Measurements from ENCODE around the gene SLC25A15. TPM values are rescaled to one million over a fixed set of nuclear protein-coding genes. Genes with fewer than 3 reads are reported as not detected.
"Not testable (repeated sequence)": the region's sequence is repeated elsewhere in the genome, so short reads cannot be mapped to it uniquely, and the experiment has no call there.

The SLC25A15 gene
- total RNA-seq, 4 donors from 2014 or later, result 19.0 to 92.8 (median 75.5) TPM

DNA sequence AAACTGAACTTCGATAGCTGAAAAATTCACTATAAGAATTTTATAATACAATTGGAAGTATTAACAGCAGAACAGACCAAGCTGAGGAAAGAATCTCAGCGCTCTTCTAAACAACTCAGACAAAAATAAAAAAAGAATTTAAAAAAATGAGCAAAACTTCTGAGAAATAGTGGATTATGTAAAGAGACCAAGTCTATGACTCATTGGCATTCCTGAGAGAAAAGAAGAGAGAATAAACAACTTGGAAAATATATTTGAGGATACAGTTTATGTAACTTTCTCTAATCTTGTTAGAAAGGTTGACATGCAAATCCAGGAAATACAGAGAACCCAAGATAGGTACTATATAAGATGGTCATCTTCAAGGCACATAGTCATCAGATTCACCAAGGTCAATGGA, 25.4 kb downstream of the SLC25A15 start:
- DNase-seq, result no peak
- peaks cover 0 to 27% (median 0%) of the 10 kb centered on the region in 3 donors for H3K36me3 ChIP-seq
- TF ChIP-seq, protein P1, sequence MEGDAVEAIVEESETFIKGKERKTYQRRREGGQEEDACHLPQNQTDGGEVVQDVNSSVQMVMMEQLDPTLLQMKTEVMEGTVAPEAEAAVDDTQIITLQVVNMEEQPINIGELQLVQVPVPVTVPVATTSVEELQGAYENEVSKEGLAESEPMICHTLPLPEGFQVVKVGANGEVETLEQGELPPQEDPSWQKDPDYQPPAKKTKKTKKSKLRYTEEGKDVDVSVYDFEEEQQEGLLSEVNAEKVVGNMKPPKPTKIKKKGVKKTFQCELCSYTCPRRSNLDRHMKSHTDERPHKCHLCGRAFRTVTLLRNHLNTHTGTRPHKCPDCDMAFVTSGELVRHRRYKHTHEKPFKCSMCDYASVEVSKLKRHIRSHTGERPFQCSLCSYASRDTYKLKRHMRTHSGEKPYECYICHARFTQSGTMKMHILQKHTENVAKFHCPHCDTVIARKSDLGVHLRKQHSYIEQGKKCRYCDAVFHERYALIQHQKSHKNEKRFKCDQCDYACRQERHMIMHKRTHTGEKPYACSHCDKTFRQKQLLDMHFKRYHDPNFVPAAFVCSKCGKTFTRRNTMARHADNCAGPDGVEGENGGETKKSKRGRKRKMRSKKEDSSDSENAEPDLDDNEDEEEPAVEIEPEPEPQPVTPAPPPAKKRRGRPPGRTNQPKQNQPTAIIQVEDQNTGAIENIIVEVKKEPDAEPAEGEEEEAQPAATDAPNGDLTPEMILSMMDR (IDR thresholded peaks at IDR 0.05), result no peak
- no peak for TF ChIP-seq POLR2A (IDR thresholded peaks at IDR 0.05)

DNA sequence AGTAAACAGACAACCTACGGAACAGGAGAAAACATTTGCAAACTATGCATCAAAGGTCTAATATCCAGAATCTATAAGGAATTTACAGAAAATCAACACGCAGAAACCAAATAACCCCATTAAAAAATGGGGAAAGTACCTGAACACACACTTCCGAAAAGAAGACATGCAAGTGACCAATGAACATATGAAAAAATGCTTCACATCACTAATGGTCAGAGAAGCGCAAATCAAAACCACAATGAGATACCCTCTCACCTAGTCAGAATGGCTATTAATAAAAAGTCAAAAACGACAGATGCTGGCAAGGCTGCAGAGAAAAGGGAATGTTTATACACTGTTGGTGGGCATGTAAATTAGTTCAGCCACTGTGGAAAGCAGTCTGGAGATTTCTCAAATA, 29.5 kb downstream of the SLC25A15 start:
- no peaks in the 10 kb centered on the region for H3K9me3 ChIP-seq
- H3K4me3 ChIP-seq, result no peak overlapping the region
- no peaks in the 10 kb centered on the region for H3K4me1 ChIP-seq
- TF ChIP-seq, protein P1 (IDR thresholded peaks at IDR 0.05), result no peak
- TF ChIP-seq POLR2A (IDR thresholded peaks at IDR 0.05), result no peak
- no peak overlapping the region for H3K27ac ChIP-seq
- H3K36me3 ChIP-seq, result peaks cover 0 to 6% (median 0%) of the 10 kb centered on the region in 3 donors
- DNase-seq, result no peak
- H3K27me3 ChIP-seq, result no peaks in the 10 kb centered on the region

More for the DNA sequence above, 25.4 kb downstream of the SLC25A15 start:
- no peaks in the 10 kb centered on the region for H3K27me3 ChIP-seq
- no peaks in the 10 kb centered on the region for H3K9me3 ChIP-seq
- H3K4me1 ChIP-seq, result no peaks in the 10 kb centered on the region
- H3K27ac ChIP-seq, result no peak overlapping the region
- no peak overlapping the region for H3K4me3 ChIP-seq

- Histone ChIP-seq H3K36me3 (peaks cover 0 to 6% (median 0%) of the 10 kb centered on the region in 3 donors), H3K4me3 (no peak overlapping the region), H3K9me3 (no peaks in the 10 kb centered on the region), H3K27ac (no peak overlapping the region), H3K4me1 (no peaks in the 10 kb centered on the region), H3K27me3 (no peaks in the 10 kb centered on the region)
- TF ChIP-seq POLR2A (IDR thresholded peaks at IDR 0.05), result no peak
- DNase-seq, result no peak
Measured at GRCh38 chr13:40819797-40820315, 30.4 kb downstream of the SLC25A15 start.

DNA sequence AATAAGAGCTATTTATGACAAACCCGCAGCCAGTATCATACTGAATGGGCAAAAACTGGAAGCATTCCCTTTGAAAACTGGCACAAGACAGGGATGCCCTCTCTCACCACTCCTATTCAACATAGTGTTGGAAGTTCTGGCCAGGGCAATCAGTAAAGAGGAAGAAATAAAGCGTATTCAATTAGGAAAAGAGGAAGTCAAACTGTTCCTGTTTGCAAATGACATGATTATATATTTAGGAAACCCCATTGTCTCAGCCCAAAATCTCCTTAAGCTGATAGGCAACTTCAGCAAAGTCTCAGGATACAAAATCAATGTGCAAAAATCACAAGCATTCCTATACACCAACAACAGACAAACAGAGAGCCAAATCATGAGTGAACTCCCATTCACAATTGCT, 50.3 kb downstream of the SLC25A15 start:
- not testable (repeated sequence) for H3K27me3 ChIP-seq

DNA sequence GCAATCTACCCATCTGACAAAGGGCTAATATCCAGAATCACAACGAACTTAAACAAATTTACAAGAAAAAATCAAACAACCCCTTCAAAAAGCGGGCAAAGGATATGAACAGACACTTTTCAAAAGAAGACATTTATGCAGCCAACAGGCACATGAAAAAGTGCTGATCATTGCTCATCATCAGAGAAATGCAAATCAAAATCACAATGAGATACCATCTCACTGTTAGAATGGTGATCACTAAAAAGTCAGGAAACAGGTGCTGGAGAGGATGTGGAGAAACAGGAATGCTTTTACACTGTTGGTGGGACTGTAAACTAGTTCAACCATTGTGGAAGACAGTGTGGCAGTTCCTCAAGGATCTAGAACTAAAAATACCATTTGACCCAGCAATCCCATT, 51.5 kb downstream of the SLC25A15 start:
- H3K27me3 ChIP-seq, DNase-seq, H3K4me3 ChIP-seq, H3K4me1 ChIP-seq, H3K9me3 ChIP-seq, H3K36me3 ChIP-seq, H3K27ac ChIP-seq: not testable (repeated sequence)

More for the DNA sequence above, 50.3 kb downstream of the SLC25A15 start:
- not testable (repeated sequence) for H3K4me1 ChIP-seq, DNase-seq, H3K4me3 ChIP-seq, H3K9me3 ChIP-seq, H3K27ac ChIP-seq, H3K36me3 ChIP-seq

Small RNA genes within 50 kb of the gene (small RNA-seq; reads per million reads assigned to genes)
- 0 to 0.06 reads per million in 2 donors for gene MIR621

Other genes with a start within 250 kb of the SLC25A15 start
- 10 to 100 TPM; 22.2 to 32.2 (median 26.8) TPM for gene FOXO1, start 123.0 kb upstream of the SLC25A15 start, total RNA-seq
- gene MRPS31, start 18.4 kb upstream of the SLC25A15 start, total RNA-seq, result 10 to 100 TPM; 12.4 to 26.8 (median 18.9) TPM
- 100 to 1,000 TPM in 2 of 4 donors, 10 to 100 TPM in 2; 77.7 to 145 (median 106) TPM for gene ELF1, start 229.7 kb downstream of the SLC25A15 start, total RNA-seq

Measured in Peyer's patch (tissue), 4 donors.